GM23248 (cell line): Measurements from ENCODE around the gene COP1. TPM values are rescaled to one million over a fixed set of nuclear protein-coding genes. Genes with fewer than 3 reads are reported as not detected.

Source experiments
- DNase-seq: peaks from one replicate; pipeline ENCODE4 v3.0.0-alpha.2; 2015
- H2AFZ ChIP-seq: fragments of 200-600 bp; sonication (generic); 2 replicates; pipeline ENCODE4 v1.6.1; 2016; ENCODE audit warnings: antibody characterized with exemption
- H3F3A ChIP-seq: fragments of 200-600 bp; sonication (generic); 2 replicates; pipeline ENCODE4 v1.6.1; 2016; ENCODE audit warnings: mild to moderate bottlenecking, antibody characterized with exemption, mixed run types; ENCODE audit not compliant: insufficient read depth
- H3K27ac ChIP-seq: fragments of 200-600 bp; sonication (generic); 2 replicates; pipeline ENCODE4 v1.5.1; 2016; ENCODE audit warnings: mild to moderate bottlenecking
- H3K27me3 ChIP-seq: fragments of 200-600 bp; sonication (generic); replicated peaks from 2 replicates; pipeline ENCODE4 v1.6.1; 2016; ENCODE audit warnings: mild to moderate bottlenecking; ENCODE audit not compliant: insufficient read depth
- H3K36me3 ChIP-seq: fragments of 200-600 bp; sonication (generic); 2 replicates; pipeline ENCODE4 v1.6.1; 2016; ENCODE audit warnings: low read depth, mild to moderate bottlenecking
- H3K4me1 ChIP-seq: fragments of 200-600 bp; sonication (generic); 2 replicates; pipeline ENCODE4 v1.6.1; 2016; ENCODE audit warnings: mild to moderate bottlenecking; ENCODE audit not compliant: insufficient read depth
- H3K4me2 ChIP-seq: fragments of 200-600 bp; sonication (generic); one replicate; pipeline ENCODE4 v1.6.1; 2016; ENCODE audit warnings: mild to moderate bottlenecking; ENCODE audit not compliant: unreplicated experiment
- H3K4me3 ChIP-seq: fragments of 200-600 bp; sonication (generic); 2 replicates; pipeline ENCODE4 v1.5.1; 2016; ENCODE audit warnings: mild to moderate bottlenecking
- H3K79me2 ChIP-seq: fragments of 200-600 bp; sonication (generic); 2 replicates; pipeline ENCODE4 v1.6.1; 2016; ENCODE audit warnings: mild to moderate bottlenecking; ENCODE audit not compliant: insufficient read depth
- H3K9ac ChIP-seq: fragments of 200-600 bp; sonication (generic); 2 replicates; pipeline ENCODE4 v1.6.1; 2016; ENCODE audit warnings: mild to moderate bottlenecking
- H3K9me2 ChIP-seq: fragments of 200-600 bp; sonication (generic); 2 replicates; pipeline ENCODE4 v1.6.1; 2016; ENCODE audit warnings: mixed run types, mild to moderate bottlenecking, moderate library complexity; ENCODE audit not compliant: insufficient read depth
- H3K9me3 ChIP-seq: fragments of 200-600 bp; sonication (generic); one replicate; pipeline ENCODE4 v1.6.1; 2017; ENCODE audit warnings: low read depth
- H4K20me1 ChIP-seq: fragments of 200-600 bp; sonication (generic); 2 replicates; pipeline ENCODE4 v1.6.0; 2016; ENCODE audit not compliant: insufficient read depth
- EZH2 ChIP-seq: fragments of 200-600 bp; sonication (generic); IDR thresholded peaks from 2 replicates; pipeline ENCODE4 v1.6.1; 2018; ENCODE audit warnings: antibody characterized with exemption, mild to moderate bottlenecking; ENCODE audit not compliant: insufficient read depth, poor library complexity, severe bottlenecking
- EZH2phosphoT487 ChIP-seq: fragments of 200-600 bp; sonication (generic); IDR thresholded peaks from 2 replicates; pipeline ENCODE4 v1.6.1; 2018; ENCODE audit warnings: antibody characterized with exemption, moderate library complexity, mild to moderate bottlenecking, low read depth; ENCODE audit not compliant: insufficient read depth
- WGBS, 2 experiments: methylation state at CpG; one replicate each; pipeline ENCODE4 v1.1.6; 2015 to 2017; ENCODE audit warnings: low lambda C conversion rate in 2 of 2, low coverage in 1 of 2; ENCODE audit errors: missing lambda C conversion rate in 2 of 2; 5-methylcytosine and 5-hydroxymethylcytosine counted together
- in situ Hi-C: fragments of 300-500 bp; cut with MboI; formaldehyde crosslinking; loops from 2 replicates; pipeline ENCODE4 v1.15.0; 2020
- polyA plus RNA-seq: library from polyadenylated mRNA; unstranded; fragments of >200 nt; fragmentation: Nextera tagmentation; extraction: Ambion mirVana; gene quantifications from 2 replicates; pipeline ENCODE4 v1.2.1, GENCODE V29; 2016
- total RNA-seq: library from RNA; depleted of rRNA; stranded (reverse); fragments of >200 nt; shearing (Covaris generic); gene quantifications from 2 replicates; pipeline ENCODE4 v1.2.3, GENCODE V29; 2014

COP1 gene
- total and polyA plus RNA-seq, 2 experiments from 2014 or later: 42.4 to 55.1 TPM

GRCh38 chr1:176043537-176043936, 163.5 kb downstream of the COP1 start:
- no peaks in the 10 kb centered on the region for H3F3A ChIP-seq
- H3K27me3 ChIP-seq: no peaks in the 10 kb centered on the region
- H3K27ac ChIP-seq: no peak overlapping the region
- H3K9ac ChIP-seq: no peak overlapping the region
- in situ Hi-C loops: no loop called here
- no peak overlapping the region for H3K4me2 ChIP-seq
- no peaks in the 10 kb centered on the region for H4K20me1 ChIP-seq
- no peak overlapping the region for H3K4me3 ChIP-seq
- H3K36me3 ChIP-seq: peaks cover 31% of the 10 kb centered on the region
- no peaks in the 10 kb centered on the region for H3K9me3 ChIP-seq
- no peak for TF ChIP-seq EZH2
- no peak for TF ChIP-seq EZH2phosphoT487
- H2AFZ ChIP-seq: no peak overlapping the region
- H3K9me2 ChIP-seq: no peaks in the 10 kb centered on the region
- DNase-seq: no peak
- no peaks in the 10 kb centered on the region for H3K4me1 ChIP-seq
- peaks cover 13% of the 10 kb centered on the region; the same call in 1 of the 2 replicates for H3K79me2 ChIP-seq

GRCh38 chr1:176033881-176034280, 173.2 kb downstream of the COP1 start:
- peak; percentile 36 for DNase-seq
- no peaks in the 10 kb centered on the region for H4K20me1 ChIP-seq
- TF ChIP-seq EZH2phosphoT487: no peak
- H3K9me2 ChIP-seq: no peaks in the 10 kb centered on the region
- no peak overlapping the region for H3K4me3 ChIP-seq
- H2AFZ ChIP-seq: no peak overlapping the region
- WGBS, 2 experiments: 65 to 71% methylated on average over 2 of the region's 2 CpGs
- no peaks in the 10 kb centered on the region for H3K9me3 ChIP-seq
- no peak overlapping the region for H3K27ac ChIP-seq
- no peaks in the 10 kb centered on the region for H3K27me3 ChIP-seq
- H3K36me3 ChIP-seq: peaks cover 11% of the 10 kb centered on the region
- H3K4me1 ChIP-seq: peaks cover 24% of the 10 kb centered on the region
- H3K4me2 ChIP-seq: peak overlapping the region; percentile 23
- H3F3A ChIP-seq: 0 out of 2 replicates have a peak, but pooled peaks cover 10% of the 10 kb centered on the region
- in situ Hi-C loops: no loop called here
- H3K9ac ChIP-seq: no peak overlapping the region
- H3K79me2 ChIP-seq: 0 out of 2 replicates have a peak, but pooled peaks cover 7% of the 10 kb centered on the region

- Histone ChIP-seq H3K27me3 (no peaks in the 10 kb centered on the region), H3K4me3 (no peak overlapping the region), H2AFZ (no peak overlapping the region), H3K4me1 (peaks cover 24% of the 10 kb centered on the region), H3K9me3 (no peaks in the 10 kb centered on the region), H3K36me3 (peaks cover 11% of the 10 kb centered on the region), H3K9me2 (no peaks in the 10 kb centered on the region), H3K4me2 (peak overlapping the region; percentile 23), H3K27ac (no peak overlapping the region), H3F3A (0 out of 2 replicates have a peak, but pooled peaks cover 10% of the 10 kb centered on the region), H3K79me2 (0 out of 2 replicates have a peak, but pooled peaks cover 7% of the 10 kb centered on the region), H3K9ac (no peak overlapping the region), H4K20me1 (no peaks in the 10 kb centered on the region)
- DNase-seq: peak; percentile 40
- in situ Hi-C loops: no loop called here
- TF ChIP-seq EZH2phosphoT487 (no peak), EZH2 (no peak)
- 46 to 48% methylated on average over 1 of the region's 1 CpG for WGBS, 2 experiments
Measured at GRCh38 chr1:176033474-176033873, 173.6 kb downstream of the COP1 start.

GRCh38 chr1:176032040-176032645, 174.9 kb downstream of the COP1 start:
- in situ Hi-C loops: no loop called here
- peak; percentile 1 for DNase-seq
- no peaks in the 10 kb centered on the region for H3K27me3 ChIP-seq
- peaks cover 9% of the 10 kb centered on the region; the same call in 1 of the 2 replicates for H3K36me3 ChIP-seq
- WGBS, 2 experiments: 93 to 100% methylated on average over 2 of the region's 2 CpGs
- H2AFZ ChIP-seq: no peak overlapping the region
- peaks cover 24% of the 10 kb centered on the region for H3K4me1 ChIP-seq
- 0 out of 2 replicates have a peak, but pooled peaks cover 7% of the 10 kb centered on the region for H3K79me2 ChIP-seq
- H3K9me2 ChIP-seq: no peaks in the 10 kb centered on the region
- H3K27ac ChIP-seq: no peak overlapping the region
- no peak overlapping the region for H3K4me2 ChIP-seq
- no peaks in the 10 kb centered on the region for H3K9me3 ChIP-seq
- H3K4me3 ChIP-seq: no peak overlapping the region
- TF ChIP-seq EZH2: no peak
- no peak for TF ChIP-seq EZH2phosphoT487
- no peaks in the 10 kb centered on the region for H4K20me1 ChIP-seq
- no peak overlapping the region for H3K9ac ChIP-seq
- H3F3A ChIP-seq: 0 out of 2 replicates have a peak, but pooled peaks cover 10% of the 10 kb centered on the region

GRCh38 chr1:176029609-176030008, 177.5 kb downstream of the COP1 start:
- H2AFZ ChIP-seq: no peak overlapping the region
- H3K36me3 ChIP-seq: peaks cover 5% of the 10 kb centered on the region; the same call in 1 of the 2 replicates
- H3K9me3 ChIP-seq: no peaks in the 10 kb centered on the region
- peaks cover 24% of the 10 kb centered on the region for H3K4me1 ChIP-seq
- no peak for TF ChIP-seq EZH2phosphoT487
- no peak for TF ChIP-seq EZH2
- 100% methylated on average over 2 of the region's 2 CpGs for WGBS, 2 experiments
- no peak overlapping the region for H3K27ac ChIP-seq
- no peaks in the 10 kb centered on the region for H3K27me3 ChIP-seq
- H3K4me3 ChIP-seq: no peak overlapping the region
- H3K9ac ChIP-seq: no peak overlapping the region
- no peaks in the 10 kb centered on the region for H4K20me1 ChIP-seq
- H3K9me2 ChIP-seq: no peaks in the 10 kb centered on the region
- 0 out of 2 replicates have a peak, but pooled peaks cover 10% of the 10 kb centered on the region for H3F3A ChIP-seq
- no peak overlapping the region for H3K4me2 ChIP-seq
- in situ Hi-C loops: no loop called here
- no peaks in the 10 kb centered on the region for H3K79me2 ChIP-seq
- DNase-seq: no peak
